ENCODE data around the gene KLRD1. TPM values are rescaled to one million over a fixed set of nuclear protein-coding genes. Genes with fewer than 3 reads are reported as not detected.

Gene KLRD1
- total and polyA plus RNA-seq, 4 donors = 0.60 to 5.0 (median 1.4) TPM

DNA sequence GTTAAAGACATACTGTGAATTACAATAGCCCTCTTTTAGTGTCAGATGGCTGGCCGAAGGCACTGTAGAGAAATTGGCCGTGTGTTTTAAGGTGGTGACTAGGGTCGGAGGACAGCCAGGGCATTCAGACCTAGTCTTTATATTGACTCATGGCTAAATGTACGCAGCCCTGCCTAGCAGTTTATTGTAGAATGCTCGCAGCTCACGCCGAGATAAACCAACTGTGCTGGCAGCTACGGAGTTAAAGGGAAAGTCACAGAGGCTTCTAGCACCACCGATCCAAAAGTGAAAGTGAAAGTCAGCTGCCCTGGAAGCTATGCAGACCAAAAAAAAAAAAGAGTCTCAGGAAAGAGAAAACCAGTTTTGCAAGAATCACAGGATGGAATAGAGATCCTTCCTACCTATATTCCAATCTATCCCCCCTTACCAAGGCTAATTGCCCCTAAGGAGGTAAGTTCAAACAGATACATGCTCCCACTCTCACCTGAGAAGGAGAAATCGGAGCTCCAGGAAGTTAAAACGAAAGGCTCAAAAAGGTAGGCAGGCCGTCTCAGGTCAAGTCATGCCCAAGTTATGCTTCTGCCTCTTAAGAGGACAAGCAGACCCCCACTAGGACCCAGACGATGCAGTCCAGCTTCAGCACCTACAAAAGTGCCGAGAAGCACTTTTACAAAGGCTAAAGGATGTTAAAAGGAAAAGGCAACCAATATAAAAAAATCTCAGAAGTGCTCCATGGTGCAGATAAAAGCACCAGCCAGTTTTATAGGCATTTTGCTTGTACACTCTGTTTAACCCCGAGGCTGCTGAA, 57.3 kb downstream of the KLRD1 start:
- H3K27me3 ChIP-seq (ENCODE audit: control insufficient read depth in 4 of 4, insufficient read depth in 4 of 4, low read length in 3 of 4) = no peaks in the 10 kb centered on the region
- peak overlapping the region; percentile 97 to 98 for H3K27ac ChIP-seq (ENCODE audit: low read depth in 1 of 2, low read length in 2 of 2)
- DNase-seq (ENCODE audit: low spot score) = peak; percentile 72
- no peaks in the 10 kb centered on the region for H3K9me3 ChIP-seq (ENCODE audit: control insufficient read depth in 4 of 4, low read length in 3 of 4)
- TF ChIP-seq HNF4G (IDR thresholded peaks at IDR 0.05) (no peak), YY1 (IDR thresholded peaks at IDR 0.05) (peak; percentile 19), SP1 (IDR thresholded peaks at IDR 0.05) (peak; percentile 10), FOXA1 (IDR thresholded peaks at IDR 0.05) (no peak), NR2F2 (IDR thresholded peaks at IDR 0.05) (no peak), JUND (IDR thresholded peaks at IDR 0.05) (no peak), RXRA (IDR thresholded peaks at IDR 0.05) (peak in 1 of 2 donors; percentile 3), GABPA (IDR thresholded peaks at IDR 0.05 in 1 of 2, conservative IDR thresholded peaks at IDR 0.05 in 1 of 2) (peak in 1 of 2 donors; percentile 17), TAF1 (conservative IDR thresholded peaks at IDR 0.05) (no peak), EGR1 (IDR thresholded peaks at IDR 0.05; ENCODE audit: low read depth in 2 of 2) (no peak), FOXA2 (IDR thresholded peaks at IDR 0.05) (no peak), HNF4A (conservative IDR thresholded peaks at IDR 0.05) (peak in 1 of 2 donors; percentile 4)
- TF ChIP-seq, protein P1, sequence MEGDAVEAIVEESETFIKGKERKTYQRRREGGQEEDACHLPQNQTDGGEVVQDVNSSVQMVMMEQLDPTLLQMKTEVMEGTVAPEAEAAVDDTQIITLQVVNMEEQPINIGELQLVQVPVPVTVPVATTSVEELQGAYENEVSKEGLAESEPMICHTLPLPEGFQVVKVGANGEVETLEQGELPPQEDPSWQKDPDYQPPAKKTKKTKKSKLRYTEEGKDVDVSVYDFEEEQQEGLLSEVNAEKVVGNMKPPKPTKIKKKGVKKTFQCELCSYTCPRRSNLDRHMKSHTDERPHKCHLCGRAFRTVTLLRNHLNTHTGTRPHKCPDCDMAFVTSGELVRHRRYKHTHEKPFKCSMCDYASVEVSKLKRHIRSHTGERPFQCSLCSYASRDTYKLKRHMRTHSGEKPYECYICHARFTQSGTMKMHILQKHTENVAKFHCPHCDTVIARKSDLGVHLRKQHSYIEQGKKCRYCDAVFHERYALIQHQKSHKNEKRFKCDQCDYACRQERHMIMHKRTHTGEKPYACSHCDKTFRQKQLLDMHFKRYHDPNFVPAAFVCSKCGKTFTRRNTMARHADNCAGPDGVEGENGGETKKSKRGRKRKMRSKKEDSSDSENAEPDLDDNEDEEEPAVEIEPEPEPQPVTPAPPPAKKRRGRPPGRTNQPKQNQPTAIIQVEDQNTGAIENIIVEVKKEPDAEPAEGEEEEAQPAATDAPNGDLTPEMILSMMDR (IDR thresholded peaks at IDR 0.05; ENCODE audit: low read depth, low read length, missing input control) = no peak
- TF ChIP-seq, protein P2, sequence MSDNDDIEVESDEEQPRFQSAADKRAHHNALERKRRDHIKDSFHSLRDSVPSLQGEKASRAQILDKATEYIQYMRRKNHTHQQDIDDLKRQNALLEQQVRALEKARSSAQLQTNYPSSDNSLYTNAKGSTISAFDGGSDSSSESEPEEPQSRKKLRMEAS (IDR thresholded peaks at IDR 0.05) = no peak
- TF ChIP-seq, protein P3, sequence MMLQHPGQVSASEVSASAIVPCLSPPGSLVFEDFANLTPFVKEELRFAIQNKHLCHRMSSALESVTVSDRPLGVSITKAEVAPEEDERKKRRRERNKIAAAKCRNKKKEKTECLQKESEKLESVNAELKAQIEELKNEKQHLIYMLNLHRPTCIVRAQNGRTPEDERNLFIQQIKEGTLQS (IDR thresholded peaks at IDR 0.05) = no peak
- TF ChIP-seq, protein P4, sequence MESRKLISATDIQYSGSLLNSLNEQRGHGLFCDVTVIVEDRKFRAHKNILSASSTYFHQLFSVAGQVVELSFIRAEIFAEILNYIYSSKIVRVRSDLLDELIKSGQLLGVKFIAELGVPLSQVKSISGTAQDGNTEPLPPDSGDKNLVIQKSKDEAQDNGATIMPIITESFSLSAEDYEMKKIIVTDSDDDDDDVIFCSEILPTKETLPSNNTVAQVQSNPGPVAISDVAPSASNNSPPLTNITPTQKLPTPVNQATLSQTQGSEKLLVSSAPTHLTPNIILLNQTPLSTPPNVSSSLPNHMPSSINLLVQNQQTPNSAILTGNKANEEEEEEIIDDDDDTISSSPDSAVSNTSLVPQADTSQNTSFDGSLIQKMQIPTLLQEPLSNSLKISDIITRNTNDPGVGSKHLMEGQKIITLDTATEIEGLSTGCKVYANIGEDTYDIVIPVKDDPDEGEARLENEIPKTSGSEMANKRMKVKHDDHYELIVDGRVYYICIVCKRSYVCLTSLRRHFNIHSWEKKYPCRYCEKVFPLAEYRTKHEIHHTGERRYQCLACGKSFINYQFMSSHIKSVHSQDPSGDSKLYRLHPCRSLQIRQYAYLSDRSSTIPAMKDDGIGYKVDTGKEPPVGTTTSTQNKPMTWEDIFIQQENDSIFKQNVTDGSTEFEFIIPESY (IDR thresholded peaks at IDR 0.05) = no peak
- TF ChIP-seq, protein P5, sequence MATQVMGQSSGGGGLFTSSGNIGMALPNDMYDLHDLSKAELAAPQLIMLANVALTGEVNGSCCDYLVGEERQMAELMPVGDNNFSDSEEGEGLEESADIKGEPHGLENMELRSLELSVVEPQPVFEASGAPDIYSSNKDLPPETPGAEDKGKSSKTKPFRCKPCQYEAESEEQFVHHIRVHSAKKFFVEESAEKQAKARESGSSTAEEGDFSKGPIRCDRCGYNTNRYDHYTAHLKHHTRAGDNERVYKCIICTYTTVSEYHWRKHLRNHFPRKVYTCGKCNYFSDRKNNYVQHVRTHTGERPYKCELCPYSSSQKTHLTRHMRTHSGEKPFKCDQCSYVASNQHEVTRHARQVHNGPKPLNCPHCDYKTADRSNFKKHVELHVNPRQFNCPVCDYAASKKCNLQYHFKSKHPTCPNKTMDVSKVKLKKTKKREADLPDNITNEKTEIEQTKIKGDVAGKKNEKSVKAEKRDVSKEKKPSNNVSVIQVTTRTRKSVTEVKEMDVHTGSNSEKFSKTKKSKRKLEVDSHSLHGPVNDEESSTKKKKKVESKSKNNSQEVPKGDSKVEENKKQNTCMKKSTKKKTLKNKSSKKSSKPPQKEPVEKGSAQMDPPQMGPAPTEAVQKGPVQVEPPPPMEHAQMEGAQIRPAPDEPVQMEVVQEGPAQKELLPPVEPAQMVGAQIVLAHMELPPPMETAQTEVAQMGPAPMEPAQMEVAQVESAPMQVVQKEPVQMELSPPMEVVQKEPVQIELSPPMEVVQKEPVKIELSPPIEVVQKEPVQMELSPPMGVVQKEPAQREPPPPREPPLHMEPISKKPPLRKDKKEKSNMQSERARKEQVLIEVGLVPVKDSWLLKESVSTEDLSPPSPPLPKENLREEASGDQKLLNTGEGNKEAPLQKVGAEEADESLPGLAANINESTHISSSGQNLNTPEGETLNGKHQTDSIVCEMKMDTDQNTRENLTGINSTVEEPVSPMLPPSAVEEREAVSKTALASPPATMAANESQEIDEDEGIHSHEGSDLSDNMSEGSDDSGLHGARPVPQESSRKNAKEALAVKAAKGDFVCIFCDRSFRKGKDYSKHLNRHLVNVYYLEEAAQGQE (IDR thresholded peaks at IDR 0.05) = peak; percentile 7
- no peaks in the 10 kb centered on the region for H3K36me3 ChIP-seq (ENCODE audit: control insufficient read depth in 4 of 4, insufficient read depth in 3 of 4, low read depth in 1 of 4, low read length in 3 of 4)
- H3K4me1 ChIP-seq (ENCODE audit: control insufficient read depth in 4 of 4, insufficient read depth in 4 of 4, low read length in 3 of 4) = peaks cover 2 to 22% (median 11%) of the 10 kb centered on the region in 4 donors
- peak overlapping the region; percentile 60 to 98 (median 92) for H3K4me3 ChIP-seq (ENCODE audit: low read depth in 1 of 3, low read length in 3 of 3)
- peak overlapping the region; percentile 89 to 99 for H3K9ac ChIP-seq (ENCODE audit: low read depth in 1 of 2, low read length in 2 of 2)
- WGBS = under 1% methylated on average over 15 of the region's 15 CpGs

Measured in liver (tissue), 9 donors.